Astrocyte of the cerebellum (primary cell): ENCODE results near the gene RBMS3.

Source experiments
- DNase-seq: peaks from one replicate; pipeline ENCODE4 v3.0.0-alpha.2; 2011; ENCODE audit warnings: low read depth
- H3K4me3 ChIP-seq: 2 replicates; pipeline ENCODE4 v1.5.1; 2011; ENCODE audit warnings: mild to moderate bottlenecking, low read depth, low read length, moderate library complexity
- in situ Hi-C: cut with HindIII; loops from 2 replicates; pipeline ENCODE4 v1.10.0; 2017; ENCODE audit warnings: low sequenced_read_pairs
- TF ChIP-seq, protein P1 (sequence below): IDR thresholded peaks from 2 replicates; pipeline ENCODE4 v1.5.1; 2012; ENCODE audit warnings: low read length, low read depth, moderate library complexity, mild to moderate bottlenecking; ENCODE audit errors: missing control alignments

RBMS3 gene

DNA sequence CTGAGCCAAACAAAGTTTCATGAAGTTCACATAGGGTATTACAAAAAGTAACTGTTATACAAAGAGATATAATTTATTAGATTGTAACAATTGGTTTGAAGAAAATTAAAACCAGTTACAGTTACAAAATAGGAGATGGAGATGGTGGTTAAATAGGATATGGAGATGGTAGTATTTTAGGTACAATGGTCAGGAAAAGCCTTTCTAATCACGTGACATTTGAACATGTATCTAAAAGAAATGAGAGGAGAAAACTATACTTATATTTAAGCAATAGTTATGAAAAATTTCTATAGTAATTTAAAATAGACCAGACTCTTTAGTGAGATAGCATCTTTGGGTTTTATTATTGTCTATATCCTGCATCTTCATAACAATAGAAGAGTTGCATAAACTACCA, 312.9 kb downstream of the RBMS3 start:
- TF ChIP-seq, protein P1, sequence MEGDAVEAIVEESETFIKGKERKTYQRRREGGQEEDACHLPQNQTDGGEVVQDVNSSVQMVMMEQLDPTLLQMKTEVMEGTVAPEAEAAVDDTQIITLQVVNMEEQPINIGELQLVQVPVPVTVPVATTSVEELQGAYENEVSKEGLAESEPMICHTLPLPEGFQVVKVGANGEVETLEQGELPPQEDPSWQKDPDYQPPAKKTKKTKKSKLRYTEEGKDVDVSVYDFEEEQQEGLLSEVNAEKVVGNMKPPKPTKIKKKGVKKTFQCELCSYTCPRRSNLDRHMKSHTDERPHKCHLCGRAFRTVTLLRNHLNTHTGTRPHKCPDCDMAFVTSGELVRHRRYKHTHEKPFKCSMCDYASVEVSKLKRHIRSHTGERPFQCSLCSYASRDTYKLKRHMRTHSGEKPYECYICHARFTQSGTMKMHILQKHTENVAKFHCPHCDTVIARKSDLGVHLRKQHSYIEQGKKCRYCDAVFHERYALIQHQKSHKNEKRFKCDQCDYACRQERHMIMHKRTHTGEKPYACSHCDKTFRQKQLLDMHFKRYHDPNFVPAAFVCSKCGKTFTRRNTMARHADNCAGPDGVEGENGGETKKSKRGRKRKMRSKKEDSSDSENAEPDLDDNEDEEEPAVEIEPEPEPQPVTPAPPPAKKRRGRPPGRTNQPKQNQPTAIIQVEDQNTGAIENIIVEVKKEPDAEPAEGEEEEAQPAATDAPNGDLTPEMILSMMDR: no peak
- DNase-seq: no peak
- H3K4me3 ChIP-seq: no peak overlapping the region
- in situ Hi-C loops: no loop called here

DNA sequence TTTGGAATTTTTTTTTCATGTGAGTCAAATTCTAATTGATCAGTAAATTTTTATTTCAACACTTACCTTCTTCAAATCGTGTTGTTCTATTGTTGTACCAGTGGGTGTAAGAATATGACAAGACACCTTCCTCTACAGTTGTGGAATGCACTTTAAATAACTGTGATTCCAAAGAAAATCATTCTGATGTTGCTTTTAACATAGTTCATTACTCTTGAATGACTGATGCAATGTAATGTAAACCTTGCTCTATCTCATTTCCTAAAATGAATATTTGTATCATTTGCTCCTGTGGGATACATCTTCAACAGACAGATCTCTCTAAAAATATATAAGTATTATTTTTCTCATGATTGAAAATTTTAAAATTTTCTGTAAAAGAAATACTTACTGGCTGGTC, 313.4 kb downstream of the RBMS3 start:
- no peak overlapping the region for H3K4me3 ChIP-seq
- in situ Hi-C loops: no loop called here
- DNase-seq: no peak
- TF ChIP-seq, protein P1: no peak

DNA sequence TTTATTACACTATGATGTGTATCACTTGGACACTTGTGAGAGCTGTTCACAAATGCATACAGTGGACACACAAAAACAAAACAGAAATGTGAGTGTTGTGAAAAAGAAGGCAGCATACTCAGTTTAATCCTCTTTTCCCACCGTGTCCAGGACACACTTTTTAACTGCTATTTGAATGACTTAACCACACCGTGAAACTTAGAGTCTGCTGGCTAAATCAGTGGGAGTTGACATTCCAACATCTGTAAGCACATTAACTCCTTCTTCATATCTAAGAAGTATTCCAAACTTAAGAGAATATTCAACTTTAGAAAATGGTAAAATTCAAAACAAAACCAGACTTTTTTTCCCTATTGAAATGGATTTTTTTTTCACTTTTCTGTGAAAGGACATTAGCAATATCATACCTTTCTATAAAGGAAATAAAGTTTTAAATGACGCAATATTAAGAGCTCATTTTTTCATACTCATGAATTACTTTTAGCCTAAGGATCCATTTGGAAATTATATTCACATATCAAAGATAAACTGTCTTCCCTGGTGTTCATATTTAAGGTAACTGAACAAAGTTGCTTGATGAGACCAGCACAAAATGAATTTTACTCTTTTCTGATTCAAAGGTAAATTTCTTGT, 316.6 kb downstream of the RBMS3 start:
- peak; percentile 11 for DNase-seq
- TF ChIP-seq, protein P1: no peak
- in situ Hi-C loops: no loop called here
- no peak overlapping the region for H3K4me3 ChIP-seq

DNA sequence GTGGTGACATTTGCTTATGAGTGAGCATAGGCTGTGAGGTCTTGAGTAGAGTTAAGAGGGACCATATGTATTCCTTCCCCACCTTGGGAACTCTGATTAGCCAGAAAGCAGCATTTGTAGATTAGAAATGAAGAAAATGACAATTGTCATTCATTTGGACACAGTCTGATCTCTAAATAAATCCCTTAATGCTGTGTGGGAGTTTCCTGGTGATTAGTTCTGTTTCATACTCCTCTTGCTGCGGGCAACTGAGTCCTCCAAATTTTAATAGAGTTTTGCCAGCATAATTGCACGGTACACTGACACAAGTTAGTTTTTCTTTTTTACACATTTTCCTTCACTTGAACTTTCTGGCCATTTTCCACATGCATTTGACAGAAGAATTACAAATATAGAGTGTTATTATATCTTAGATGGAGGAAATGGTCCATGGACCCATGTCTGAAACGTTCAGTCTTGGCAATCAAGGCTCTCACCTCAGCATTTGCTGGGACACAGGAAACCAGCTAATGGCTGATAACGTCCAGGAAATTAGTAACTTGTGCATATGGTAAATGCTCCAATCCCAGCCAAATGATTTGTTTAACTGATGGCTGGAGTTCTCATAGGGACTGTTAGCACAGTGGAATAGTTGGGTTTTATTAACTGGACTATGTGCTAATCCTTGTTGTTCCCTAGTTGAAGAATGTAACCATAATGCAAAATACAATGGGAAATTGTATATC, 321.2 kb downstream of the RBMS3 start:
- H3K4me3 ChIP-seq: no peak overlapping the region
- DNase-seq: no peak
- TF ChIP-seq, protein P1: no peak
- in situ Hi-C loops: no loop called here

DNA sequence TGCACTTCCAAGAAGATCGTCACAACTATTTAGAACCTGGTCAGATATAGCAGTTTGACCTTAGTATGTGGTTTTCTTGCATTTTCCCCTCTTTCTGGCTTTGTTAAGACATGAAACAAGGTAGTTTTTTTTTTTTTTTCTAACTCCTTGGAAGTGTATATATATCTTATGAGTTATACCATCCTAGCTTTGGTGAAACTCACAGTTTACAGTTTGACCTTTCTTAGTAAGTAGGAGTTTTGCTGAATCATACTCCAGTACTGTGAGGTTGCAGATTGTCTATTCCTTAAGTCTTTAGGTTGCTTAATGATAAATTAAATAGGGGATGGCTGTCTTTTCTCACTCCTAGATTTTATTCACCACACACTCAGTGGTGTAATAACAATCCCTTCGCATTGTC, 325.0 kb downstream of the RBMS3 start:
- no peak for DNase-seq
- H3K4me3 ChIP-seq: no peak overlapping the region
- in situ Hi-C loops: no loop called here
- TF ChIP-seq, protein P1: no peak

DNA sequence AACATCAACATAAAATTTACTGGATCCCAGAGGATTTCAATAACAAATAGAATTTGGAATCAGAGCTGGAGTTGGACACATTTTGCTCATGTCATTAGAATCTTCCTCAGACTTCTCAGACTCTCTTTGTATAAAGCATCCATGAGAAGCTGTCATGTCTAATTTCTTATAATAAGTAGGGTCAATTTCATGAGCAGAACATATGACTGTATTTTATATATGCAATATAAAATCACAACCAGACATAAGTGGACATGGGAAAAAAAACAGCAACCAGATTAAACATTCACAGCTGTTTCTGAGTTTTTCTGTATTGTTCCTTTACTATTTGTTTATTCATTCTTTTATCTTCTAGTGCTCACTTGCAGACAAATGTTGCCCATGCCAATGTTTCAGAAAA, 325.5 kb downstream of the RBMS3 start:
- TF ChIP-seq, protein P1: no peak
- no peak overlapping the region for H3K4me3 ChIP-seq
- in situ Hi-C loops: no loop called here
- no peak for DNase-seq
